ENCODE measurements around the gene SPECC1L. TPM values are rescaled to one million over a fixed set of nuclear protein-coding genes. Genes with fewer than 3 reads are reported as not detected.

SPECC1L gene
- total and polyA plus RNA-seq, 2 of the 8 experiments (the other 6 are each of a cell fraction or from before 2014, with no cell fraction given) = 15.7 to 61.6 TPM

DNA sequence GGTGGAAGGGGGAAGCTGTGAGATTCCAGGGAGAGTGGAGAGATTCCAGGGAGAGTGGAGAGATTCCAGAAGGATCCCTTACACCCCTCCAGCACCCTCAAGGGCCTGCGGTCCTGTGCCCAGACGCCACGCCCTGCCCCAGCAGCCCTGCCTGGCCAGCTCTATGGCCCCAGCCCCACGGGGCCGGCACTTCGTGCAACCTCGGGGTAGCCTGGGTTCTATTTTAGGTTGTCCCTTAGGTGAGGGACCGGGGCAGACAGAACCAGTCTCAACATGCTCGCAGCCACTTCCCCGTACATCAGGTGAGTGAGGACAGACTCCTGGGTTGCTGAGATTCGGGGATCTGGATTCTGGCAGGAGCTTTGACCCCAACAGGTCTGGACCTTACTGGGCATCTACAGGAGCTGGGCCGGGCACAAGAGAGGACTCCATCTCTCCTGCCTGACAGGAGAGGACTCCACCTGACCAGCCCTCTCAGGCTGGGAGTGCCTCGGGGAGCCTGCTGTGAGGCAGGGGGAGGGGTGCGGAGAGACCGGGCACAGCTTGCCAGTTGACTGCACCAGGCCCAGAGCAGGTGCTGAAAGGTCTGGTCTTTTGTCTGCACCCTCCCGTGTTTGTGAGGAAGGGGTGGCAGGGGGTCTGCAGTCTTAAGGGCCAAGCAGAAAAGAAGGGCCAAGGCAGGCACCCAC, 148.3 kb downstream of the SPECC1L start (continued):
- TF ChIP-seq POU5F1 (IDR thresholded peaks at IDR 0.05; ENCODE audit: low read depth, low read length) (no peak), EGR1 (IDR thresholded peaks at IDR 0.05; ENCODE audit: borderline replicate concordance, low read depth, low read length) (no peak), RBBP5 (IDR thresholded peaks at IDR 0.05; ENCODE audit: borderline replicate concordance, low read depth, low read length) (no peak), KDM5A (IDR thresholded peaks at IDR 0.05; ENCODE audit: low read length) (no peak), GTF2F1 (IDR thresholded peaks at IDR 0.05; ENCODE audit: borderline replicate concordance, low read depth, low read length) (no peak), NANOG (IDR thresholded peaks at IDR 0.05; ENCODE audit: insufficient read depth, low read depth, low read length, poor library complexity, severe bottlenecking) (no peak)
